ENCODE measurements around the gene ISX.

The ISX gene

GRCh38 chr22:35053060-35053835 lies 12.7 kb upstream of the ISX start:
- DNase-seq: no peak

DNA sequence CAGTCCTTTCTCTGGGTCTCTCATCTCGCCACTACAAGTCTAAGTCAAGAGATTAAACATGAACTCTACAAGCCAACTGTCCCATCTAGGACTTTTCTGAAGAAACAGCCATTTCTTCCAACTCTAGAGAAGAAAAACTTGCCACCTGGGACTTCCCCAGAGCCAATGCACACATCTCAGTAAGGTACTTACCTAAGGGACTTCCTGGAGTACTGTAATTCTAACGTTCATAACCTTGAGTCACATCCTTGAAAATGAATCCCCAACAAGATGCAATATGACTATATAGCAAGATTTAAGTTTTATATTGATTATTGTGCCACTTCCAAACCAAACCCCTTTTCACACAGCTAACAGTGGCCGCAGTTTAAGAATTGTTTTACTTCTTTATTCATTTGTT lies 11.9 kb upstream of the ISX start:
- no peak for DNase-seq

GRCh38 chr22:35056486-35056885 lies 9.5 kb upstream of the ISX start:
- no peak for DNase-seq

DNA sequence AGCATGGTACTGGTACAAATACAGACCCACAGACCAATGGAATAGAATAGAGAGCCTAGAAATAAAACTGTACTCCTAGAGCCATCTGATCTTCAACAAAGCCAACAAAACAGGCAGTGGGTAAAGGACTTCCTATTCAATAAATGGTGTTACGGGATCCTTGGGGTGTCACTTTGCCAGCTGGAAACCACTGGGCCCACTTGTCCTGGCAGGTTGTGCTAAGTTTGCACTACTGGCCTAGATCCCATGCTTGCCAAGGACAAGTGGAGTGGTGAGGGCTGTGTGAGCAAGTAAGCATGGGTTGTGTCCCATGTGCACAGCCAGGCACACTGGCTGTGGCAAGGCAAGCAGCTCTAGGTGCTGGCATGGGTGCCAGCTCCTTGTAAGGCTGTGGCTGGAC lies 8.8 kb upstream of the ISX start:
- no peak for DNase-seq

DNA sequence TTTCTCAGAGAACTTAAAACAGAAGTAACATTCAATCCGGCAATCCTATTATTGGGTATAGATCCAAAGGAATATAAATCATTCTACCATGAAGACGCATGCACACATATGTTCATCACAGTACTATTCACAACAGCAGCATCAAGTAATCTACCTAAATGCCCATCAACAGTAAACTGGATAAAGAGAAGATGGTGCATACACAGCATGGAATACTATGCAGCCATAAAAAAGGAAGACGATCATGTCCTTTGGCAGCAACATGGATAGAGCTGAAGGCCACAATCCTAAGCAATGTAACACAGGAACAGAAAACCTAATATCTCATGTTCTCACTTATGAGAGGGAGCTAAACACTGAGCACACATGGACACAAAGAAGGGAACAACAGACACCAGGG lies 6.3 kb upstream of the ISX start:
- no peak for DNase-seq

GRCh38 chr22:35064664-35065063 lies 1.3 kb upstream of the ISX start:
- DNase-seq: no peak

- DNase-seq: no peak
These were observed 775 bp upstream of the ISX start for GRCh38 chr22:35065183-35065582.

DNA sequence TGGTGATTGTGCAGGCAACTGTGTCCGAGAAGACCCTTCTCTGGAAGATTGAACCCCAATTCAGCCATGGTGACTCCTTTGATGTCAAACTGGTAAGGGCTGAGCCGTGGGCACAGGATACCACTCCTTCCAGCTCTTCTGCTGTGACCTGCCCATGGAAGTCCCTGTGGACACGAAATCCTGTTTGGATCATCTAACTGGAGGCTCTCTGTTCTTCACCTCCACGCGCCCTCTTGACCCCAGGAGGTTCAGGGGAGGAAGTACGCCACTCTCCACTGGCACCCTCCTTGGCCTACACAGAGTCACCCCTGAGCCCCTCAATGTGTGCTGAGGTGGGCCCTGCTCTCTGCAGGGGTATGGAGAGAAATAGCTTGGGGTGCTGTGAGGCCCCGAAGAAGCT lies 810 bp downstream of the ISX start:
- no peak for DNase-seq

DNA sequence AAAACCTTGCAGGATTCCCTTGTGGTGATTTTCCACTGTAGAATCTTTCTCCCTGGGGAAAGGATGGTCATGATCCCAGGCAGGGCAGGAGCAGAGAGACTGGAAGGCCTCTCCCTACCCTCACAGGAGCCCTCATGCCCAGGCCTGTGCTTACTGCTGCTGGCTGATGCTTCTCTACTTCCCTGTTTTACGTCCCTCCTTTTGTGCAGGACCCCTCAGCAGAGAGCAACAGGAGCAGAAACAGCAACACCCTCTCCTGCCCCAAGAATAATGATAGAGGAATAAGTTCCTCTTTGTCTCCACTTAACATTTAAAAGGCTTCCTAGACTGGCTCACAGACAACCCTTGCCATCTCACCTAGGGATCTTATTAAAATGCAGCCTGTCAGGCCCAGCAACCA lies 3.6 kb downstream of the ISX start:
- no peak for DNase-seq

- DNase-seq: no peak
These were observed 4.6 kb downstream of the ISX start for GRCh38 chr22:35070451-35071093.

DNA sequence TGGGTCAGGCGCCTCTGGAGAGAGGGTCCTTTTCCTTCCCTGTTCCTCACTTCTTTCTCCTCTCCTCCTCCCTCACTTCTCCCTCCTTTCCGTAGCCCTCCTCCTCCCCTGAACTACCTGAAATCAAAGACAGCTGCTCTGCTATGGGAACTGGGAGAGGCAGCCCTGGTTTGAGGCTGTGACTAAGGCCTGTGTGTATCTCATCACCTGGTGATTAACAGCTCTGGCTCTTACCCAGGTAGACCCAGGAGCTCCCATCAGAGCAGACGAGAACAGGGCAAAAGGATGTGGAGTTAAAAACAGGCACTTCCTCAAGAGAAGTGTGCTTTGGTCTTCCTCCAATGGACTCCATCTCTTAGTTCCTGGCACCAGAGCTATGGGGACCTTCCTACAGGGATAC lies 5.8 kb downstream of the ISX start:
- DNase-seq: no peak

GRCh38 chr22:35072925-35073324 lies 7.0 kb downstream of the ISX start:
- no peak for DNase-seq

GRCh38 chr22:35074583-35074982 lies 8.6 kb downstream of the ISX start:
- no peak for DNase-seq

DNA sequence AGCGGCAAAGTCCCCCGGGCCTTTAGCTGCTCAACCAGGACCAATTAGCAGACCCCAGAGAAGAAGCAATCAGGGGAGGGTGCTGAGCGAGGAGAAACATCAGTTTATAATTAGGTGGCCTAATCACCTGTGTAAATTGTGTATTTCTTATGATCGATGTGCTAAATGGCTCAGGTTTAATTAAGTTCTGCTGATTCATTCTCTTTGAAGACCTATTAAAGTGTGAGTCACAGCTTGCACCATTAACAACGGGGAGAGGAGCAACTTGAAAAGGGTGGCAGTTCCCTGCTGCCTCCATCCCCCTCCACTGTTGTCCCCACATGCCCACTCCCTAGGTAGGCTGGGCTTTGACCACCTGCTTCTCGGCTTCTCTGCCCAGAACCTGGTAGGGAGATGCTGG lies 10.7 kb downstream of the ISX start:
- DNase-seq: no peak

GRCh38 chr22:35085621-35086020 lies 19.7 kb downstream of the ISX start:
- no peak for DNase-seq

GRCh38 chr22:35089139-35089538 lies 23.2 kb downstream of the ISX start:
- DNase-seq: no peak

GRCh38 chr22:35092406-35092805 lies 26.4 kb downstream of the ISX start:
- DNase-seq: no peak

DNA sequence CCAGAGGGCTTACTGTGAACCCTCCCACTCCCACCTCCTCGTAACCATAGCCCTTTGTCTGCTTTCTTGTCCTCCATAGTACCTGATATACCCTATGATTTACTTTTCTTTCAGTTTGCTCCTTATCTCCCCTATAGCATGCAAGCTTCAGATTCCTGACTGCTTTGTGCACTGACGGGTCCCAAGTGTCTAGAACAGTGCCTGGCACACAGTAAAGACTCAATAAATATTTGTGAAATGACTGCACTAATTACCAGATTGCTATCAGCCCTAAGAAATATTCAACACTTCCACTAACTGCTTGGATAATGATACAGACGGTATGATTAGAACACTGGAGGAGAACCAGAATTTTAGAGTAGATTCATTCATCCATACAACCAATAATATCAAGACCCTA lies 33.0 kb downstream of the ISX start:
- no peak for DNase-seq

DNA sequence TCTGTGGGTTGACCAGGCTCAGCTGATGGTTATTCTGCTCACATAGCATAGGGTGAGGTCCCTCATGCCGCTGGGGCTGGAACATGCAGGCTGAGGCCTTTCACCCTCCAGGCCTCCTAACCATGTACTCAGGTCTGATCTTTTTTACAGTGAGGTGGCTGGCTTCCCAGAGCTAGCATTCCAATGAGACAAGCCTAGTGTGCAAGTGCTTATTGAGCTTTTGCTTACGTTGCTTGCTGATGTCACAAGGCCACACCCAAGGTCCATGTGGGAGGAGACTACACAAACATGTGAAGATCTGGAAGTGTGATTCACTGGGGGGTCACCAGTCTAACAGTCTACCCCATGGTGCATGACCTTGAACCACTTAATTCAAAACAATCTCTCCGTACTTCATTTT lies 33.9 kb downstream of the ISX start:
- no peak for DNase-seq

DNA sequence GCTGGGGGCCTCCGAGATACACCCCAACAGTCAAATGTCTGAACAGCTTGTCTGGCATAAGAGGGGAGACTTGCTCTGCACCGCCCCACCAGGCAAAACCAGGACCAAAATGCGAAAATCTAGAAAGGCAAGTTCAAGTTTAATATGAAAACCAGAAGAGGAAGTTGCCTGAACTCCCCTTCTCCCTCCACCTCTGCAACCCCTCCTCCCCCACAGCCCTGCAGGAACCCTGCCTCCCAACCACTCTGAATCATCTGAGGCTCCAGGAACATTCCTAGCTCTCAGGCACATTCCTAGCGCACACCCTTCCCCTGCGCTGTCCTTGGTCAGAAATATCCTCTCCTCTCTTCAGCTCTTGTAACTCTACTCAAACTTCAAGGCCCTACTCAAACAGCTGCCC lies 36.7 kb downstream of the ISX start:
- DNase-seq: no peak

- DNase-seq: no peak
These were observed 37.8 kb downstream of the ISX start for GRCh38 chr22:35103761-35104160.

GRCh38 chr22:35104491-35104890 lies 38.5 kb downstream of the ISX start:
- DNase-seq: no peak

GRCh38 chr22:35109616-35110015 lies 43.7 kb downstream of the ISX start:
- no peak for DNase-seq

DNA sequence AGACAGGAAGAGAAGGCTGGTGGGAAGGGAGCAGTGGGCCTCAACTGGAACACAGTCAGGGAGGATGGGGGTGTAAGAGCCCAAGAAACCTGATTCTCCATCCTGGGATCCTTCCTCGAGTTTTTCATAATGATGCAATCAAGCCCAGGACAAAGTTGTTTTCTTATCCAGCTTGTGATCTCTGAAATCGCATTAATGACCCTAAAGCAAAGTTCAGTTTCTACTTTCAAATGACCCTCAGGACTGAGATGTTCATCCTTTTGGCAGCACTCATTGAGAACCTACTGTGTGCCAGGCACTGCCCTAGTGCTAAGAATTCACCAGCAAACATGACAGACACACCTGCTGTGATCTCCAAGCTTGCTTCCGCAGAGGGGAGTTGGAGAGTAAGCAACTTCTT lies 45.3 kb downstream of the ISX start:
- DNase-seq: no peak

GRCh38 chr22:35113341-35113740 lies 47.4 kb downstream of the ISX start:
- no peak for DNase-seq

All from CD4-positive, alpha-beta T cell treated with Interleukin-4 for 4 hours (primary cell).